GM12874 (cell line): ENCODE data around the gene FSTL3.

Source experiments
- CTCF ChIP-seq: IDR thresholded peaks from 2 replicates; pipeline ENCODE4 v1.5.1; 2011; ENCODE audit warnings: low read depth, mild to moderate bottlenecking, control low read depth, low read length, moderate library complexity; ENCODE audit not compliant: insufficient read depth

The FSTL3 gene

DNA sequence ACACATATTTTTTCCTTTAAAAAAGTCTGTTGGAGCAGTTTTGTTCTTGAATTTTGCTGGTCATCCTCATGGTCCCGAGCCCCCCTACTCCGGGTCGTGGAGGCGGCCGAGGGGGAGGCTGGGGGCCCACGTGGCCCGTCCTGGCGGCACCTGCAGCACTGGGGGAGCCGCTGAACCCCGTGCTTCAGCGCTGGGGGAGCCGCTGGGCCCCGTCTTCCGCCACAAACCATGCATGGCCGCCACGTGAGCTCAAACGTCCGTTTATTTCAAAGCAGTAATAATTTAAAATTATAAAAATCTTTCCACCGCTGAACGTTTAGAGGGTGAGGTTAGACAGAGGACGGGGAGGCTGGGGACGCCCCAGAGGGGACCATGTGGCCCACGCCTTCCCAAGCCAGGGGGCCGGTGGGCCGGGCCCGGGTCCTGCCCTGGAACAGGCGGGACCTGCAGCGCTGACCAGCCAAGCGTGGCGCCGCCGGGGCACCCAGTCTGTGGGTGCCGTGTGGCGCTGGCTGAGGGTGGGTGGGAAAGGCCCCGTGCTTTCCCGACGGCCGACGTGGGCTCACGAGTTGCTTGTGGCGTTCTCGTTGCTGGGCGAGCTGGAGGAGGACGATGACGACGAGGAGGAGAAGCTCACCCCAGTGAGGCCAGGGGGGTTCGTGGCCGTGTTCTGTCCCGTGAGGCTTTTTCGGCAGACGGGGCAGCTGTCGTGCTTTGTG lies 28.5 kb upstream of the FSTL3 start:
- TF ChIP-seq CTCF: no peak

- no peak for TF ChIP-seq CTCF
These were observed 27.9 kb upstream of the FSTL3 start for GRCh38 chr19:648305-648704.

GRCh38 chr19:648904-649801 lies 27.0 kb upstream of the FSTL3 start:
- TF ChIP-seq CTCF: no peak

DNA sequence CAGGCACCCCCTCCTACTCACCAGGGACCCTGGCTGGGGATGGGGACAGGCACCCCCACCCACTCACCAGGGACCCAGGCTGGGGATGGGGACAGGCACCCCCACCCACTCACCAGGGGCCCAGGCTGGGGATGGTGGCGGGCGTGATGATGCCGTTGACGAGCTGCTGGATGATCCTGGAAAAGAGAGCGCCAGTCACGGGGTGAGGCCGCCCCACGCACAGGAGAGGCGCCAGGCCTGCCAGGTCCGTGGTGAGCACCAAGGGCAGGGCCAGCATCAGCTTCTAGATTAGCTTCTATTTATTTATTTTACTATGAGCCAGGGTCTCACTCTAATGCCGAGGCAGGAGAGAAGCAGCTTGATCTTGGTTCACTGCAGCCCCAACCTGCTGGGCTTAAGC lies 26.1 kb upstream of the FSTL3 start:
- no peak for TF ChIP-seq CTCF

DNA sequence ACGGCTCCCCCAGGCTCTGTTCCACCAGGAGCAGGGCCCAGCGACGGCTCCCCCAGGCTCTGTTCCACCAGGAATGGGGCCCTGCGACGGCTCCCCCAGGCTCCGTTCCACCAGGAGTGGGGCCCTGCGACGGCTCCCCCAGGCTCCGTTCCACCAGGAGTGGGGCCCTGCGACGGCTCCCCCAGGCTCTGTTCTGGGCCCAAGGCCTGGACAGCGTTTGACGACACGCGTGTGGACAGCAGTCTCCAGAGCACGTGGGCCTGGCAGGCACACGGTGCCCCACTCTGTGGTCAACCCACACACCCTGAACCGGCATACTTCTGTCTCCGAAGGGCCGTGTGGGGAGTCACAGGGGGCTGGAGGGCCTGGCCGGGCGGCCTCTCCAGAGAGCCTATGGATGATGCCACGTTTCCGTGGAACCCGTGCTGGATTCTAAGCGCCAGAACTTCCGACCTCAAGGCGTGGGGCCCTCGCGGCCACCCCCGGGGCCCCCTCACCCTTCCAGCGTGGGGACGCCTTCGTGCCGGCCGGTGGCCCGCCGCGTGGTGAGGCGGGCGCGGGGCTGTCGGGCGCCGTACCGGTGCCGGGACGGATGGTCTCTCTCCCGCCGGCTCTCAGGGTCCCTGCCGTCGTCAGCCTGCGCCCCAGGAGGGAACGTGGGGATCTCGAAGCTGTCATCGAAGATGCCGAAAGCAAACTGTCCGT lies 24.9 kb upstream of the FSTL3 start:
- TF ChIP-seq CTCF: no peak

DNA sequence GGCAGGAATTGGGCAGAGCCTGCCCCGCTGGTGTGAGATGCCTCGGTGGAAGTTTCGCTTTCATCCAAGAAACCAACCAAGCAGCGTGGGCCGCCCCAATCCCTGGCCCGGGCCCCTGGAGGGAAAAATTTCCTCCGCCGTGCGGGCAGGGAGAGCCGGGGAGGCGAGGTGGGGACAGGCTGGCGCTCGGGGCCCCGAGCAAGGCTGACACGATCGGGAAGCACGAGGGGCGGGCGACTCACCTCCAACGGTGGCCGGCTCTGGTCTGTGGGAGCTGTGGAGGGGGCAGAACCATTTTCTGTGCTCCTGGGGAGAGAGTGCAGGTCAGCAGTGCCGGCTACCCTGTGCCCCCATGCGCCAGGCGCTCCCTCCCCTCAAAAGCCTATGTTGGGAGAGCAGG lies 24.2 kb upstream of the FSTL3 start:
- TF ChIP-seq CTCF: no peak
